Upper lobe of right lung (tissue), 1 donor: ENCODE data around the gene ATP13A3. TPM values are rescaled to one million over a fixed set of nuclear protein-coding genes. Genes with fewer than 3 reads are reported as not detected.

Experiments used
- ATAC-seq: fragments of 200-7000 bp; cut with Tn5 transposase; one replicate; pipeline ENCODE4 v1.9.1; 2020; ENCODE audit warnings: mild to moderate bottlenecking, moderate library complexity
- DNase-seq: peaks from one replicate; pipeline ENCODE4 v3.0.0-alpha.2; 2020
- H3K27ac ChIP-seq: fragments of 200-600 bp; one replicate; pipeline ENCODE4 v1.8.0; 2022
- H3K27me3 ChIP-seq: fragments of 200-600 bp; one replicate; pipeline ENCODE4 v1.8.0; 2022; ENCODE audit warnings: mild to moderate bottlenecking
- H3K36me3 ChIP-seq: fragments of 200-600 bp; one replicate; pipeline ENCODE4 v1.8.0; 2022
- H3K4me1 ChIP-seq: fragments of 200-600 bp; one replicate; pipeline ENCODE4 v1.8.0; 2022
- H3K4me3 ChIP-seq: fragments of 200-600 bp; one replicate; pipeline ENCODE4 v1.8.0; 2022; ENCODE audit warnings: mild to moderate bottlenecking
- H3K9me3 ChIP-seq: fragments of 200-600 bp; one replicate; pipeline ENCODE4 v1.8.0; 2022
- CTCF ChIP-seq: fragments of 200-600 bp; IDR thresholded peaks from one replicate; pipeline ENCODE4 v1.8.0; 2022; ENCODE audit warnings: antibody characterized with exemption
- intact Hi-C: fragments of 100-400 bp; cut with DNase I; formaldehyde crosslinking; loops from one replicate; pipeline ENCODE4 v1.11.0; 2022
- total RNA-seq: library from RNA; stranded (reverse); fragmentation: NEBNext Ultra II Directional; extraction: Animal tissue kit (Norgen Biotek cat#: 25700); gene quantifications from one replicate; pipeline ENCODE4 v1.2.1, GENCODE V29; 2021
- donor health status: DM: no; HTN: yes; CAD: no; lungs with severe emphysema.

ATP13A3 gene
- total RNA-seq, 1 donor from 2014 or later: 101 TPM

- DNase-seq: no peak
- H3K27ac ChIP-seq: no peak overlapping the region
- no peak overlapping the region for H3K4me3 ChIP-seq
- H3K4me1 ChIP-seq: no peaks in the 10 kb centered on the region
- ATAC-seq: peak; percentile 22
- no peaks in the 10 kb centered on the region for H3K36me3 ChIP-seq
- peaks cover 9% of the 10 kb centered on the region for H3K27me3 ChIP-seq
- H3K9me3 ChIP-seq: no peaks in the 10 kb centered on the region
- TF ChIP-seq CTCF: no peak
- intact Hi-C loops: no loop called here
Measured at GRCh38 chr3:194364652-194365434, 122.0 kb downstream of the ATP13A3 start.

GRCh38 chr3:194364314-194364651 lies 122.5 kb downstream of the ATP13A3 start:
- H3K4me1 ChIP-seq: no peaks in the 10 kb centered on the region
- DNase-seq: no peak
- intact Hi-C loops: no loop called here
- TF ChIP-seq CTCF: no peak
- no peak for ATAC-seq
- H3K4me3 ChIP-seq: no peak overlapping the region
- H3K9me3 ChIP-seq: no peaks in the 10 kb centered on the region
- peaks cover 9% of the 10 kb centered on the region for H3K27me3 ChIP-seq
- H3K36me3 ChIP-seq: no peaks in the 10 kb centered on the region
- no peak overlapping the region for H3K27ac ChIP-seq

- H3K4me3 ChIP-seq: no peak overlapping the region
- no peaks in the 10 kb centered on the region for H3K9me3 ChIP-seq
- ATAC-seq (no peak), DNase-seq (no peak)
- intact Hi-C loops: no loop called here
- no peak for TF ChIP-seq CTCF
- no peaks in the 10 kb centered on the region for H3K36me3 ChIP-seq
- H3K4me1 ChIP-seq: no peaks in the 10 kb centered on the region
- H3K27me3 ChIP-seq: no peaks in the 10 kb centered on the region
- no peak overlapping the region for H3K27ac ChIP-seq
Measured at GRCh38 chr3:194360568-194360967, 126.2 kb downstream of the ATP13A3 start.

GRCh38 chr3:194357681-194358080 lies 129.1 kb downstream of the ATP13A3 start:
- H3K27ac ChIP-seq: no peak overlapping the region
- TF ChIP-seq CTCF: no peak

GRCh38 chr3:194355379-194355778 lies 131.4 kb downstream of the ATP13A3 start:
- ATAC-seq (no peak), DNase-seq (no peak)
- Histone ChIP-seq H3K4me3 (no peak overlapping the region), H3K27me3 (no peaks in the 10 kb centered on the region), H3K9me3 (no peaks in the 10 kb centered on the region), H3K36me3 (no peaks in the 10 kb centered on the region), H3K4me1 (no peaks in the 10 kb centered on the region), H3K27ac (no peak overlapping the region)
- intact Hi-C loops: no loop called here
- TF ChIP-seq CTCF: no peak

More at GRCh38 chr3:194357681-194358080, 129.1 kb downstream of the ATP13A3 start:
- H3K4me1 ChIP-seq: no peaks in the 10 kb centered on the region
- DNase-seq (no peak), ATAC-seq (no peak)
- intact Hi-C loops: no loop called here
- H3K36me3 ChIP-seq: no peaks in the 10 kb centered on the region
- H3K9me3 ChIP-seq: no peaks in the 10 kb centered on the region
- H3K27me3 ChIP-seq: no peaks in the 10 kb centered on the region
- no peak overlapping the region for H3K4me3 ChIP-seq
